ENCODE measurements around the gene EMP2. TPM values are rescaled to one million over a fixed set of nuclear protein-coding genes. Genes with fewer than 3 reads are reported as not detected.

The EMP2 gene
- total RNA-seq, 1 experiment from 2014 or later, result 198 TPM

- DNase-seq, result no peak
- Histone ChIP-seq H3K9me3 (peaks cover 14% of the 10 kb centered on the region; the same call in 1 of the 2 replicates), H3K36me3 (ENCODE audit: control insufficient read depth, insufficient read depth, low read length) (0 out of 2 replicates have a peak, but pooled peaks cover 1% of the 10 kb centered on the region), H3K4me1 (no peaks in the 10 kb centered on the region), H3K4me3 (ENCODE audit: low read depth, low read length) (no peak overlapping the region), H3K27me3 (replicated peaks; ENCODE audit: control insufficient read depth, insufficient read depth, low read length) (no peaks in the 10 kb centered on the region)
- no TSS peak for BruUV-seq (replicated peaks)
- Mint-ChIP-seq H3K4me1 (ENCODE audit: low read depth, unreplicated experiment) (no peaks in the 10 kb centered on the region), H3K9me3 (ENCODE audit: unreplicated experiment) (peaks cover 20% of the 10 kb centered on the region), H3K27me3 (ENCODE audit: insufficient read depth, unreplicated experiment) (no peaks in the 10 kb centered on the region), H3K36me3 (ENCODE audit: insufficient read depth, unreplicated experiment) (peaks cover 90% of the 10 kb centered on the region), H3K4me3 (ENCODE audit: unreplicated experiment) (no peak overlapping the region), H3K27ac (ENCODE audit: unreplicated experiment) (no peak overlapping the region)
- CTCF ChIA-PET, result no interaction called here
- intact Hi-C loops (cut with micrococcal nuclease; ENCODE audit: unreplicated experiment), result no loop called here
- TF ChIP-seq CTCF (IDR thresholded peaks at IDR 0.05; ENCODE audit: insufficient read depth in 1 of 2, low read depth in 1 of 2, low read length in 1 of 2, severe bottlenecking in 1 of 2, unreplicated experiment in 1 of 2), result no peak
- POLR2A ChIA-PET, result no interaction called here
Measured at GRCh38 chr16:10547708-10548107, 32.7 kb downstream of the EMP2 start.

DNA sequence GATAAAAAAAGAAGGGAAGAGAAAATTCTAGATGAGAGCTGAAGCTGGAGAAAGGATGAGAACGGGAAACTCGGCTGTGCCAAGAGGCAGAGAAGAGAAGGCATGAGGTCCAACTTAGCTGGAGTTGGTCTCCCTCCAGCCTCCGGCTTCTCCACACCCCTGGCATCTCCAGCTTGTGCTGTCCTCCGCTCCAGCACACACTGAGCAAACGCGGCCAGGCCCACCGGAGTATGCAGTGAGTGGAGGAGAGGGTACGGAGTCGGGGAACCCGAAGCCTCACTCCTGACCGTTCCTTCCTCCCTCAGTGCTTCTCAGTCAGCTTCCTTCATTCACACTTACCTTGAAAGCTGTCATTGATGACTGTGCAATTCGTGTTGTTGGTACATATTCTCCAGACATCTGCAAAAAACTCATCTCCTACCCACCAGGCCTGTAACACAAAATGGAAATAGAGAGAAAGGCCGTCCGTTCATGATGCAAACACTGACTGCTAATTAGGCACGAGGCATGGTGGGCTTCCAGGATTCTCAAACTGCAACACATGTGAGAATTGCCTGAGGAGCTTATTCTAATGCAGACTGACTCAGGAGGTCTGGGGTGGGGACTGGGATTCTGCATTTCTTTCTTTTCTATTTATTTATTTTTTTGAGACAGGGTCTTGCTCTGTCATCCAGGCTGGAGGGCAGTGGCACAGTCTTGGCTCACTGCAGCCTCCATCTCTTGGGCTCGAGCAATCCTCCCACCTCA is 37.0 kb downstream of the EMP2 start:
- Mint-ChIP-seq H3K4me3 (ENCODE audit: unreplicated experiment) (no peak overlapping the region), H3K4me1 (ENCODE audit: low read depth, unreplicated experiment) (no peaks in the 10 kb centered on the region)
- H3K36me3 ChIP-seq (ENCODE audit: control insufficient read depth, insufficient read depth, low read length), result peaks cover 4% of the 10 kb centered on the region; the same call in 1 of the 2 replicates

DNA sequence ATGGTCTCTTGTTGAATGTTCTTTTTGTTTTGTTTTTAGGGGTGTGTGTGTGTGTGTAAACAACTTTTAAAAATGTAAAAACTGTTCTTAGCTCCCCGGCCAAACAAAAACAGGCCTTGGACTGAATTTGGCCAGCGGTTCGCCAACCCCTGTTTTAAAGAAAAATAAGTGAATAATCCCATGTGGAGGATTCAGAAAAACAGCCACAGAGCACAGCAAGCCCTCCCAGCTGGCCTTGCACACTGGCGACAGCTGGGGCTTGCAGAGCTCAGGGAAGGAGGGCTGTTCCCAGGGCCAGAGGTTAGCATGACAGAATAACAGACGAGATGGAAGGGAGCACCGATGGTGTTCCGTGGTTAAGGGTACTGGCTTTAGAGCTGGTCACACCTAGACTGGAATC is 39.0 kb downstream of the EMP2 start:
- Mint-ChIP-seq H3K36me3 (ENCODE audit: insufficient read depth, unreplicated experiment) (peaks cover 90% of the 10 kb centered on the region), H3K9me3 (ENCODE audit: unreplicated experiment) (no peaks in the 10 kb centered on the region), H3K27me3 (ENCODE audit: insufficient read depth, unreplicated experiment) (no peaks in the 10 kb centered on the region), H3K4me1 (ENCODE audit: low read depth, unreplicated experiment) (peaks cover 8% of the 10 kb centered on the region), H3K4me3 (ENCODE audit: unreplicated experiment) (no peak overlapping the region), H3K27ac (ENCODE audit: unreplicated experiment) (no peak overlapping the region)
- no peak for TF ChIP-seq CTCF (IDR thresholded peaks at IDR 0.05; ENCODE audit: insufficient read depth in 1 of 2, low read depth in 1 of 2, low read length in 1 of 2, severe bottlenecking in 1 of 2, unreplicated experiment in 1 of 2)
- no peak for DNase-seq
- POLR2A ChIA-PET, result no interaction called here
- CTCF ChIA-PET, result no interaction called here
- Histone ChIP-seq H3K27me3 (replicated peaks; ENCODE audit: control insufficient read depth, insufficient read depth, low read length) (no peaks in the 10 kb centered on the region), H3K4me3 (ENCODE audit: low read depth, low read length) (no peak overlapping the region), H3K9me3 (no peaks in the 10 kb centered on the region), H3K4me1 (no peaks in the 10 kb centered on the region), H3K36me3 (ENCODE audit: control insufficient read depth, insufficient read depth, low read length) (peaks cover 2% of the 10 kb centered on the region; the same call in 1 of the 2 replicates)
- BruUV-seq (replicated peaks), result no TSS peak
- intact Hi-C loops (cut with micrococcal nuclease; ENCODE audit: unreplicated experiment), result no loop called here

More for the DNA sequence above, 37.0 kb downstream of the EMP2 start:
- no peaks in the 10 kb centered on the region for H3K9me3 ChIP-seq
- Mint-ChIP-seq H3K9me3 (ENCODE audit: unreplicated experiment) (peaks cover 10% of the 10 kb centered on the region), H3K27me3 (ENCODE audit: insufficient read depth, unreplicated experiment) (no peaks in the 10 kb centered on the region), H3K36me3 (ENCODE audit: insufficient read depth, unreplicated experiment) (peaks cover 89% of the 10 kb centered on the region), H3K27ac (ENCODE audit: unreplicated experiment) (no peak overlapping the region)
- H3K4me1 ChIP-seq, result no peaks in the 10 kb centered on the region
- no peak overlapping the region for H3K4me3 ChIP-seq (ENCODE audit: low read depth, low read length)
- no peak for DNase-seq
- ChIA-PET POLR2A (no interaction called here), CTCF (no interaction called here)
- TF ChIP-seq CTCF (IDR thresholded peaks at IDR 0.05; ENCODE audit: insufficient read depth in 1 of 2, low read depth in 1 of 2, low read length in 1 of 2, severe bottlenecking in 1 of 2, unreplicated experiment in 1 of 2), result no peak
- BruUV-seq (replicated peaks), result no TSS peak
- no peaks in the 10 kb centered on the region for H3K27me3 ChIP-seq (replicated peaks; ENCODE audit: control insufficient read depth, insufficient read depth, low read length)
- intact Hi-C loops (cut with micrococcal nuclease; ENCODE audit: unreplicated experiment), result no loop called here

Measured in Caco-2 (cell line).